K562 (cell line): Measurements from ENCODE around the gene PREX1. TPM values are rescaled to one million over a fixed set of nuclear protein-coding genes. Genes with fewer than 3 reads are reported as not detected.

Experiments
- C11orf30 ChIP-seq: fragments of 450-650 bp; IDR thresholded peaks from 2 replicates; pipeline ENCODE4 v1.6.1; 2016; ENCODE audit warnings: low read depth, mild to moderate bottlenecking
- DMBX1 ChIP-seq: fragments of 250-450 bp; sonication (Bioruptor Pico); IDR thresholded peaks from 2 replicates; pipeline ENCODE4 v1.8.0; 2022; ENCODE audit warnings: inconsistent platforms, mild to moderate bottlenecking, moderate library complexity, borderline replicate concordance
- DNMT1 ChIP-seq: fragments of 450-650 bp; IDR thresholded peaks from 2 replicates; pipeline ENCODE4 v1.6.1; 2016; ENCODE audit warnings: antibody characterized with exemption, mild to moderate bottlenecking
- ELF1 ChIP-seq: fragments of 200-800 bp; sonication (Bioruptor generic); IDR thresholded peaks from 2 replicates; pipeline ENCODE4 v1.6.1; 2016; ENCODE audit warnings: missing genetic modification characterization, missing compliant biosample characterization
- KDM4B ChIP-seq, 2 experiments: fragments of 450-650 bp in 1 of 2; sonication (generic) in 1 of 2; IDR thresholded peaks; 2 replicates each; pipeline ENCODE4 v1.6.1; 2016 to 2017; ENCODE audit warnings: borderline replicate concordance in 2 of 2, antibody characterized with exemption in 1 of 2, low read depth in 1 of 2, mild to moderate bottlenecking in 1 of 2
- KHSRP ChIP-seq: fragments of 450-650 bp; IDR thresholded peaks from 2 replicates; pipeline ENCODE4 v1.6.1; 2017
- NCOA2 ChIP-seq, 2 experiments: fragments of 450-650 bp; IDR thresholded peaks; 2 replicates each; pipeline ENCODE4 v1.6.1; 2018; ENCODE audit warnings: mild to moderate bottlenecking in 2 of 2, moderate library complexity in 1 of 2; ENCODE audit not compliant: partially characterized antibody in 2 of 2
- PHB2 ChIP-seq: fragments of 450-650 bp; IDR thresholded peaks from 2 replicates; pipeline ENCODE4 v1.6.1; 2017; ENCODE audit warnings: low read depth
- SMAD3 ChIP-seq: fragments of 450-650 bp; formaldehyde crosslinking; conservative IDR thresholded peaks from 2 replicates; pipeline ENCODE4 v1.4.0; 2020; ENCODE audit warnings: mild to moderate bottlenecking
- TRIM24 ChIP-seq, 2 experiments: fragments of 450-650 bp; IDR thresholded peaks; 2 replicates each; pipeline ENCODE4 v1.6.1; 2016
- ZBTB17 ChIP-seq: fragments of 450-650 bp; formaldehyde crosslinking; IDR thresholded peaks from 2 replicates; pipeline ENCODE4 v1.4.0; 2020; ENCODE audit warnings: mild to moderate bottlenecking
- ZNF134 ChIP-seq: fragments of 250-450 bp; sonication (Bioruptor Pico); conservative IDR thresholded peaks from 2 replicates; pipeline ENCODE4 v1.4.0; 2020
- ZNF165 ChIP-seq: fragments of 250-450 bp; sonication (Bioruptor Pico); IDR thresholded peaks from 2 replicates; pipeline ENCODE4 v1.4.0; 2020; ENCODE audit warnings: borderline replicate concordance
- ZNF561 ChIP-seq: fragments of 450-650 bp; formaldehyde crosslinking; conservative IDR thresholded peaks from 2 replicates; pipeline ENCODE4 v1.4.0; 2020; ENCODE audit warnings: mild to moderate bottlenecking, moderate library complexity
- polyA plus RNA-seq, 8 experiments: library from polyadenylated mRNA; depleted of rRNA in 4 of 8; stranded (reverse) in 5 of 8; unstranded in 3 of 8; fragments of >200 nt; fragmentation: Nextera tagmentation in 2 of 8; fragmentation: Illumina TruSeq in 1 of 8; extraction: Ambion mirVana in 2 of 8; extraction: Trizol in 1 of 8; gene quantifications; 2 replicates each; pipeline versions ENCODE4 v1.2.1 to v1.2.3, GENCODE V29; 2011 to 2014; ENCODE audit warnings: inconsistent platforms in 1 of 8, missing spikeins in 1 of 8
- total RNA-seq, 7 experiments: library from RNA; depleted of rRNA in 6 of 7; stranded (reverse); fragments of >200 nt in 6 of 7; fragmentation: Illumina TruSeq in 2 of 7; extraction: Trizol in 2 of 7; gene quantifications; 2 replicates each; pipeline versions ENCODE4 v1.2.1 to v1.2.3, GENCODE V29; 2011 to 2021; ENCODE audit warnings: low replicate concordance in 1 of 7
- TF ChIP-seq, protein P1 (sequence below): fragments of 450-650 bp; formaldehyde crosslinking; IDR thresholded peaks from 2 replicates; pipeline ENCODE4 v1.4.0; 2022; ENCODE audit warnings: mild to moderate bottlenecking, moderate library complexity
- TF ChIP-seq, protein P2 (sequence below), 2 experiments: fragments of 200-800 bp in 1 of 2; sonication (Bioruptor generic) in 1 of 2; sonication (generic) in 1 of 2; formaldehyde crosslinking in 1 of 2; IDR thresholded peaks in 1 of 2; conservative IDR thresholded peaks in 1 of 2; 2 replicates each; pipeline versions ENCODE4 v1.5.0 to v1.6.1; 2016 to 2020; ENCODE audit warnings: missing compliant biosample characterization in 1 of 2, missing genetic modification characterization in 1 of 2, missing genetic modification reagents in 1 of 2
- TF ChIP-seq, protein P3 (sequence below): fragments of 450-650 bp; IDR thresholded peaks from 2 replicates; pipeline ENCODE4 v1.6.1; 2016; ENCODE audit warnings: mild to moderate bottlenecking
- TF ChIP-seq, protein P4 (sequence below): sonication (generic); formaldehyde crosslinking; IDR thresholded peaks from 2 replicates; pipeline ENCODE4 v1.8.1; 2023; ENCODE audit warnings: mild to moderate bottlenecking, missing genetic modification reagents
- TF ChIP-seq, protein P5 (sequence below): IDR thresholded peaks from 3 replicates; pipeline ENCODE4 v1.6.1; 2011; ENCODE audit warnings: borderline replicate concordance, mild to moderate bottlenecking; ENCODE audit not compliant: insufficient read length, insufficient read depth

Gene PREX1
- total and polyA plus RNA-seq, 9 of the 15 experiments (the other 6 are each of a cell fraction or from before 2014, with no cell fraction given), result 0.37 to 10.4 (median 4.8) TPM

DNA sequence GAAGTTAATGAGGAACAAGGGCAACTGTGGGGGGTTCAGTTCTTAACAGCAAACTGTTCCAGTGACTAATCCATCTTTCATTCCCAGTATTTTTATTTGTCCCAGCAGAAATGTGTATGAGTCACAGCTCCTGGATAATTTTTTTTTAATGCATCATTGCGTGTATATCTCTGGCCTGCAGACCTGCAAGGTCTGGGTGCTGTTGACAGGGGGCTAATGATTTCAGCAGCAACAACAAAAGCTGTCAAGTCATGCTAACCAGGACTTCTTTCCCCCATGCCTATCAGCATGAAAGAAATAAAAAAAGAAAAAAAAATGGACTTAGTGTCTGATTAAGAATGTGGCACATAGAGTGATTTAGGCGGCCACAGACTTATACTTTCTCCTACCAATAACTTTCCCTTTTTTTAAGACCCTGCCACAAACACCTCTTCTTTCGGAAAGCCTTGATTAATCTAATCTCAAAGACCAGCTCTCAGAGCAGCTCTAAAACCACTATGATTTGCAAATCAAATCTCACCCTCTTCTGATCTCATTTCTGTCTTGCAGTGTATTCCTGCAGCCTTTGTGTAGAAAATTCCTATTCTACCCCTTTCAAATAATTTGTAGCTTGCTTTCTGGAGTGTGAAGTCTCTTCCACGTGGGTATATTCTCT, 14.2 kb upstream of the PREX1 start (continued):
- TF ChIP-seq, protein P1, sequence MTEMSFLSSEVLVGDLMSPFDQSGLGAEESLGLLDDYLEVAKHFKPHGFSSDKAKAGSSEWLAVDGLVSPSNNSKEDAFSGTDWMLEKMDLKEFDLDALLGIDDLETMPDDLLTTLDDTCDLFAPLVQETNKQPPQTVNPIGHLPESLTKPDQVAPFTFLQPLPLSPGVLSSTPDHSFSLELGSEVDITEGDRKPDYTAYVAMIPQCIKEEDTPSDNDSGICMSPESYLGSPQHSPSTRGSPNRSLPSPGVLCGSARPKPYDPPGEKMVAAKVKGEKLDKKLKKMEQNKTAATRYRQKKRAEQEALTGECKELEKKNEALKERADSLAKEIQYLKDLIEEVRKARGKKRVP (CRISPR knock-in tag), result no peak
- no peak for TF ChIP-seq SMAD3 (CRISPR knock-in tag)
- TF ChIP-seq ELF1 (tag), result no peak
- TF ChIP-seq, protein P2, sequence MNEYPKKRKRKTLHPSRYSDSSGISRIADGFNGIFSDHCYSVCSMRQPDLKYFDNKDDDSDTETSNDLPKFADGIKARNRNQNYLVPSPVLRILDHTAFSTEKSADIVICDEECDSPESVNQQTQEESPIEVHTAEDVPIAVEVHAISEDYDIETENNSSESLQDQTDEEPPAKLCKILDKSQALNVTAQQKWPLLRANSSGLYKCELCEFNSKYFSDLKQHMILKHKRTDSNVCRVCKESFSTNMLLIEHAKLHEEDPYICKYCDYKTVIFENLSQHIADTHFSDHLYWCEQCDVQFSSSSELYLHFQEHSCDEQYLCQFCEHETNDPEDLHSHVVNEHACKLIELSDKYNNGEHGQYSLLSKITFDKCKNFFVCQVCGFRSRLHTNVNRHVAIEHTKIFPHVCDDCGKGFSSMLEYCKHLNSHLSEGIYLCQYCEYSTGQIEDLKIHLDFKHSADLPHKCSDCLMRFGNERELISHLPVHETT (CRISPR knock-in tag; conservative IDR thresholded peaks at IDR 0.05 in 1 of 2, IDR thresholded peaks at IDR 0.05 in 1 of 2), result no peak
- TF ChIP-seq C11orf30, result peak; percentile 84
- no peak for TF ChIP-seq ZNF134
- no peak for TF ChIP-seq KHSRP
- TF ChIP-seq PHB2, result no peak
- no peak for TF ChIP-seq DMBX1 (CRISPR knock-in tag)
- no peak for TF ChIP-seq ZNF561 (CRISPR knock-in tag)
- TF ChIP-seq, protein P3, sequence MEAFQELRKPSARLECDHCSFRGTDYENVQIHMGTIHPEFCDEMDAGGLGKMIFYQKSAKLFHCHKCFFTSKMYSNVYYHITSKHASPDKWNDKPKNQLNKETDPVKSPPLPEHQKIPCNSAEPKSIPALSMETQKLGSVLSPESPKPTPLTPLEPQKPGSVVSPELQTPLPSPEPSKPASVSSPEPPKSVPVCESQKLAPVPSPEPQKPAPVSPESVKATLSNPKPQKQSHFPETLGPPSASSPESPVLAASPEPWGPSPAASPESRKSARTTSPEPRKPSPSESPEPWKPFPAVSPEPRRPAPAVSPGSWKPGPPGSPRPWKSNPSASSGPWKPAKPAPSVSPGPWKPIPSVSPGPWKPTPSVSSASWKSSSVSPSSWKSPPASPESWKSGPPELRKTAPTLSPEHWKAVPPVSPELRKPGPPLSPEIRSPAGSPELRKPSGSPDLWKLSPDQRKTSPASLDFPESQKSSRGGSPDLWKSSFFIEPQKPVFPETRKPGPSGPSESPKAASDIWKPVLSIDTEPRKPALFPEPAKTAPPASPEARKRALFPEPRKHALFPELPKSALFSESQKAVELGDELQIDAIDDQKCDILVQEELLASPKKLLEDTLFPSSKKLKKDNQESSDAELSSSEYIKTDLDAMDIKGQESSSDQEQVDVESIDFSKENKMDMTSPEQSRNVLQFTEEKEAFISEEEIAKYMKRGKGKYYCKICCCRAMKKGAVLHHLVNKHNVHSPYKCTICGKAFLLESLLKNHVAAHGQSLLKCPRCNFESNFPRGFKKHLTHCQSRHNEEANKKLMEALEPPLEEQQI, result no peak
- TF ChIP-seq KDM4B (IDR thresholded peaks at IDR 0.05; ENCODE audit: borderline replicate concordance in 2 of 2, low read depth in 1 of 2), result no peak
- TF ChIP-seq ZNF165 (CRISPR knock-in tag), result no peak
- TF ChIP-seq DNMT1, result no peak
- TF ChIP-seq ZBTB17 (CRISPR knock-in tag), result no peak
- no peak for TF ChIP-seq NCOA2 (IDR thresholded peaks at IDR 0.05; ENCODE audit: partially characterized antibody in 2 of 2)
- TF ChIP-seq, protein P4, sequence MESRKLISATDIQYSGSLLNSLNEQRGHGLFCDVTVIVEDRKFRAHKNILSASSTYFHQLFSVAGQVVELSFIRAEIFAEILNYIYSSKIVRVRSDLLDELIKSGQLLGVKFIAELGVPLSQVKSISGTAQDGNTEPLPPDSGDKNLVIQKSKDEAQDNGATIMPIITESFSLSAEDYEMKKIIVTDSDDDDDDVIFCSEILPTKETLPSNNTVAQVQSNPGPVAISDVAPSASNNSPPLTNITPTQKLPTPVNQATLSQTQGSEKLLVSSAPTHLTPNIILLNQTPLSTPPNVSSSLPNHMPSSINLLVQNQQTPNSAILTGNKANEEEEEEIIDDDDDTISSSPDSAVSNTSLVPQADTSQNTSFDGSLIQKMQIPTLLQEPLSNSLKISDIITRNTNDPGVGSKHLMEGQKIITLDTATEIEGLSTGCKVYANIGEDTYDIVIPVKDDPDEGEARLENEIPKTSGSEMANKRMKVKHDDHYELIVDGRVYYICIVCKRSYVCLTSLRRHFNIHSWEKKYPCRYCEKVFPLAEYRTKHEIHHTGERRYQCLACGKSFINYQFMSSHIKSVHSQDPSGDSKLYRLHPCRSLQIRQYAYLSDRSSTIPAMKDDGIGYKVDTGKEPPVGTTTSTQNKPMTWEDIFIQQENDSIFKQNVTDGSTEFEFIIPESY (CRISPR knock-in tag), result no peak
- 0 out of 4 replicates have a peak, but pooled peaks of 1 of the 2 experiments have one; percentile 14 for TF ChIP-seq TRIM24 (IDR thresholded peaks at IDR 0.05)
- TF ChIP-seq, protein P5, sequence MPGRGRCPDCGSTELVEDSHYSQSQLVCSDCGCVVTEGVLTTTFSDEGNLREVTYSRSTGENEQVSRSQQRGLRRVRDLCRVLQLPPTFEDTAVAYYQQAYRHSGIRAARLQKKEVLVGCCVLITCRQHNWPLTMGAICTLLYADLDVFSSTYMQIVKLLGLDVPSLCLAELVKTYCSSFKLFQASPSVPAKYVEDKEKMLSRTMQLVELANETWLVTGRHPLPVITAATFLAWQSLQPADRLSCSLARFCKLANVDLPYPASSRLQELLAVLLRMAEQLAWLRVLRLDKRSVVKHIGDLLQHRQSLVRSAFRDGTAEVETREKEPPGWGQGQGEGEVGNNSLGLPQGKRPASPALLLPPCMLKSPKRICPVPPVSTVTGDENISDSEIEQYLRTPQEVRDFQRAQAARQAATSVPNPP, result no peak
